GM21786 (cell line): Measurements from ENCODE around the gene C1orf35.

Source experiments
- ATAC-seq: cut with Tn5 transposase; IDR thresholded peaks from one replicate; pipeline ENCODE4 v1.9.1; 2021; ENCODE audit not compliant: unreplicated experiment

C1orf35 gene

DNA sequence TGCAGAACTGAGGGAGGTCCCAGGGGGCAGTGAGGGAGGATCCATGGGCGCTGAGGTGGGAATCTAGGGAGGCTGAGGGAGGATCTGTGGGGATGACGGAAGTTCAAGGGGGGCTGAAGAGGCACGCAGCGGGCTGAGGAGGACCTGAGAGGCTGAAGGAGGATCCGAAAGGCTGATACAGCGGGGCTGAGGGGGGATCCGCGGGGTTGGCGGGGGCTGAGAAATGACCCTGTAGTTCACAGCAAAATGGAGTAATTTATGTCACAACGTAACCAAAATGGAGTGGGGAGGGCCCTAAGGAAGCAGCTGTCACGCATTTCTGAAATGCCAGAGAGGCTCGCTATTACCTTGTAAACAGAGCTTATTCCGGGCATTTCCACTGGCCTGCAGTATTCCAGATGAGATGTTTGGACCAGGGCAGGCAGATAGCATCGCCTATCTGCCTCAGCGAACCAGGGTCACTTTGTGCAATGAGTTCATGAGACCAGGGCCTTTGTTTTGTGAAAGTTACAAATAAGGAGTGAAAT, 6.9 kb upstream of the C1orf35 start:
- no peak for ATAC-seq

GRCh38 chr1:228109073-228109961, 6.2 kb upstream of the C1orf35 start, which contains the start of gene MRPL55:
TSS of gene MRPL55 (minus strand) at chr1:228109299. CDS start at chr1:228108260, 1,039 bp downstream.
- peak; percentile 93 for ATAC-seq

- ATAC-seq = peak; percentile 2
Measured at GRCh38 chr1:228108742-228109072, 5.6 kb upstream of the C1orf35 start.

GRCh38 chr1:228108055-228108690, 5.0 kb upstream of the C1orf35 start:
- no peak for ATAC-seq

DNA sequence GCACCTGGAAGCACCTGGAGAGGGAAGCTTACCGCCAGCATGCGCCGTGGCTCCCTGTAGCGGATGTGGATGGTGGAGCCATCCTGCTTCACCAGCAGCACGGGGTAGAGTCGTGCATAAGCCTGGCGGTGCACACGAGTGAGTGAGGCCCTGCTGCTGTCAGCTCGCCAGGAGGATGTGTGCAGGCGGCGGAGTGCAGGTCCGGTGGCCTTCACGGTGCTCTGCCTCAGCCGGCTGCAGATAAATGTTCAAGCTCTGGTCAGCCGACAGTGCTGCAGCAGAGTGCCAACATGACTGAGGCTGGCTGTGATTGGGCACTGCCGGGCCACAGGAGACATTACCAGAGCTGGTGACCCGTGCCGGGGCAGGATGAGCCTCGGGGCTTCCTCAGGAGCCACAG, 4.5 kb upstream of the C1orf35 start:
- ATAC-seq = no peak

- ATAC-seq = no peak
Measured at GRCh38 chr1:228106800-228107054, 3.6 kb upstream of the C1orf35 start.

DNA sequence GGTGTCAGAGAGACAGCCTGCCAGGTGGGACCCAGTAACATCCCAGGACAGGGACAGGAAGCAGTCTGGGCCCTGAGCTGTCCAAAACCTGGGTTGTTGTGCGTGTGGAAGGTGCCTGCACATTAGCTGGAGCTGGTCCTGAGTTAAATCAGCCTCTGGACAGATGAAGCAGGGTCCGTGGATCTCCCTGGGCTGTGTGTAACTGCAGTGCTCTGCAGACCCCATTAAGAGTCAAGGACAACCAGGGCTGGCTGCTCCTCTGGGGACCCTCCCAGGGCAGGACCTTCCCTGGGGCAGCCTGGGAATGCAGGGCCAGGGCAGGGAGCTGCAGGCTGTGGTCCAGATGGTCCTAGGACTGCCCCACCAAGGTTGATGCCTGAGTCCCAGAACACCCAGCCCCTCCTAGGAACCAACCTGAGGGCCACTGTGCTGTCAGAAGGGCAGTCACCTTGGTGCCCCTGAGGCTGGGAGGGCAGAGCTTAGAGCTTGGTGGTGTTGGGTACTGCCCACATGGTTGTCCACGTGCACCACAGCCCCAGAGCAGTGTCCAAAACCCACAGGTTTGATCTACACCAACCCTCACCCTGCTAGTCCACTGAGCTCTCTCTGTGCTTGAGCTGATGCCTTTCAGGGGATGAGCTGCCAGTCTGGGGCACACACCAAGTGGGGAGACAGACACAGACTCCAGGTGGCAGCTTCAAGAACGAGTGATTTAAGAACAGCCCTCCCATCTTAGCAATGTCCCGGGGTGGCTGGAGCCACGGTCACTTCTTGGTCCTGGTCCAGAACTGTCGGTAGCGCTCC, 3.1 kb upstream of the C1orf35 start:
- no peak for ATAC-seq

GRCh38 chr1:228105270-228105995, 2.3 kb upstream of the C1orf35 start:
- ATAC-seq = no peak

GRCh38 chr1:228104526-228105269, 1.6 kb upstream of the C1orf35 start:
- ATAC-seq = no peak

DNA sequence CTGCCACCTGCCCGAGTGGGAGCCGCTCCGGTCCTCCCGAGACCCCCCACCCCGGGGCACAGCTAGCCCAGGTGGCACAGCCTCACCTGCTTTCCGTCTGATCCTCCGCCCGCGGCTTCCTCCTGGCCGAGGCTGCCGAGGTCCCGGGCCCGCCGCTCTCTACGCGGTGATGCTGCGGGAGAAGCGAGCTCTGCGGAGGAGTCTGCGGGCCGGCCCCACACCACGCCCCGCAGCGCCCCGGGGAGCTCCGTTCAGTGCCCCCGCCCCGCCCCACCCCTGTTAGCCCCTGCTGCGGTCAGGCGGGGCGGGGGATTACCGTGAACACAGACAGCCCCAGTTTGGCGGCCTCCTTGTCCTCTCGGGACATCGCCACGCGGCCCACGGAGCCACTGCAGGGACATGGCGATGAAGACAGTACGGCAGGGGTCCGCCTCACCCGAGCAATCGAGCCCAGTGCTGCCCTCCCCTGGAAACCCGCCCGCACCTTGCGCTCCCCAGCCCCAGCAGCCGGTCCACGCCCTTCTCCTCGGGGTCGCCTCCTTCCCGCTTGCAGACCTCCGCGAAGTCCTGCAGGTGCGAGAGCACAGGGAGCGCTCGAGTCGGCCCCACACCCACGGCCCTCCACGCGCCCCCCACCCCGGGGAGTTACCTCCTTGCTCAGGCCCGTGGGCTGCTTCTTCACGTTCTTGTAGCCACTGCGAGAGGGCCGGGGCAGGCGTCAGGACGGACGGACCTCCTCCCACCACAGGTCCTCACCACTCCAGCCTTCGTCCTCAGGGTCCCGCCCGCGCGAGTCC, 933 bp downstream of the C1orf35 start:
- ATAC-seq = peak; percentile 19

- no peak for ATAC-seq
Measured at GRCh38 chr1:228101614-228101993, 1.5 kb downstream of the C1orf35 start.

DNA sequence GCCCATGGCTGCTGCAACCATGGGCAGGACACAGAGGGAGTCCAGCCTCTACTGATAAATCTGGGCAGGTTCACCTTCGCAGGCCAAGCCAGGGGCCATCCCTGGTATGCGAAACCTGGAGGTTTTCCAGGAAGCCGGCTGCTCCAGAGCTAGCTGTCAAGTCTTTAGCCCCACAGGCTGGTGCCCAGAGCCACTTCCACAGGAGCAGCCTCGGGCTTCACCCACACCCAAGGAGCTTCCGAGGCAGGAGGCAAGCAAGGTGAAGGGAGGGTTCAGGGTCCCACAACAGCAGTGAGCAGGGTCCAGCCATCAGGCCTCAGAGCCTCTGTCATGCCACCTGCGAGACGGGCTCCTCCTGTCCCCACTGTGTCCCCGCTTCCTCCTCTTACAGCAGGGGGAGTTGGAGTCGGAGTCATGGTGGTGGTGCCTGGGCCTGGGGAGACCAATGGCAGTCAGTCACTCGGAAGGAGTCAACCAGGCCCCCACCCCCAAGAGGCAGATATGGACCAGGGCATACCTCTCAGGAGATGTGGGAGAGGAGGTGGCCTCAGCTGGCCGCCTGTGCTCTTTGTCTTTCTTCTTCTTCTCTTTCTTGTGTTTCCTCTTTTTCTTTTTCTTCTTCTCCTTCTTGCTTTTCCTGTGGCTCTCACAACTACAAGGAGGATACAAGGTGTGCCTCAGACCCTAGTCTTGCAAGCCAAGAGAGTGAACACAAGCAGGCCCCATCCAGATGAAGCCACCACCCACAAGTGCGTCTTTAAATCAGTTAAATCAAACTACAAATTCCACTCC, 2.1 kb downstream of the C1orf35 start:
- no peak for ATAC-seq

DNA sequence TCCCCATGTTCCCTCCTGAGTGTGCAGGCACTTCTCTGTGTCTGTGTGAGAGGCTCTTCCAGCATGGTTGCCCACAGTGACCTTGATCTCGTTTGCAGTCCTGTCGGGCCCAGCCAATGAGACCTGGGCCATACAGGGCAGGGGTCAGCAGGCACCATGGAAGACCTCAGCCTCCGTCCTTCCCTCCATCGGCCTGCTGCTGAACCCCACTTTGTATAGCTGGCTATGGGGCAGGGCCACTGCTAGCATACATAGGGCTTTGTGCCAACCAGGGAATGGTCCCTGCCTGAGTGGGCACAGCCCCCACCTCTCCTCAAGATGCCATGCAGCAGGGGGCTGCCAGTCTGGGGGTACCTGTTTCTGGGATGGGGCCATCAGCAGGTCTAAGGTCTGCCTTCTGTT, 3.8 kb downstream of the C1orf35 start:
- ATAC-seq = no peak

GRCh38 chr1:228098323-228098931, 4.7 kb downstream of the C1orf35 start:
- ATAC-seq = no peak

DNA sequence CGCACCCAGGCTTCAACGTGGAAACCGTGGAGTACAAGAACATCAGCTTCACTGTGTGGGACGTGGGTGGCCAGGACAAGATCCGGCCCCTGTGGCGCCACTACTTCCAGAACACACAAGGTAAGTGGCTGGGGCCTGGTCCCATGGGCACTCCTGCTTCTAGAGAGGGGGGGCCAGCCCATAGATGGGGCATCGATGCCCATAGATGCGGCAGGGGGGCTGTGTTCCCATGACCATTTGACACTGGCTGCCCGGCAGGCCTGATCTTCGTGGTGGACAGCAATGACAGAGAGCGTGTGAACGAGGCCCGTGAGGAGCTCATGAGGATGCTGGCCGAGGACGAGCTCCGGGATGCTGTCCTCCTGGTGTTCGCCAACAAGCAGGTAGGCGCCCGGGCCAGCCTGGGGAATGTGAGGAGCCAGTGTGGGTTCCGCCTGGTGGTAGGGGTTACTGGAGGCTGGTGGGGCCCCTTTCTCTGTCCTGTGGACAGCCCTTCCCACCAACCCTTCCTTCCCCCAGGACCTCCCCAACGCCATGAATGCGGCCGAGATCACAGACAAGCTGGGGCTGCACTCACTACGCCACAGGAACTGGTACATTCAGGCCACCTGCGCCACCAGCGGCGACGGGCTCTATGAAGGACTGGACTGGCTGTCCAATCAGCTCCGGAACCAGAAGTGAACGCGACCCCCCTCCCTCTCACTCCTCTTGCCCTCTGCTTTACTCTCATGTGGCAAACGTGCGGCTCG, 5.6 kb downstream of the C1orf35 start:
- no peak for ATAC-seq

DNA sequence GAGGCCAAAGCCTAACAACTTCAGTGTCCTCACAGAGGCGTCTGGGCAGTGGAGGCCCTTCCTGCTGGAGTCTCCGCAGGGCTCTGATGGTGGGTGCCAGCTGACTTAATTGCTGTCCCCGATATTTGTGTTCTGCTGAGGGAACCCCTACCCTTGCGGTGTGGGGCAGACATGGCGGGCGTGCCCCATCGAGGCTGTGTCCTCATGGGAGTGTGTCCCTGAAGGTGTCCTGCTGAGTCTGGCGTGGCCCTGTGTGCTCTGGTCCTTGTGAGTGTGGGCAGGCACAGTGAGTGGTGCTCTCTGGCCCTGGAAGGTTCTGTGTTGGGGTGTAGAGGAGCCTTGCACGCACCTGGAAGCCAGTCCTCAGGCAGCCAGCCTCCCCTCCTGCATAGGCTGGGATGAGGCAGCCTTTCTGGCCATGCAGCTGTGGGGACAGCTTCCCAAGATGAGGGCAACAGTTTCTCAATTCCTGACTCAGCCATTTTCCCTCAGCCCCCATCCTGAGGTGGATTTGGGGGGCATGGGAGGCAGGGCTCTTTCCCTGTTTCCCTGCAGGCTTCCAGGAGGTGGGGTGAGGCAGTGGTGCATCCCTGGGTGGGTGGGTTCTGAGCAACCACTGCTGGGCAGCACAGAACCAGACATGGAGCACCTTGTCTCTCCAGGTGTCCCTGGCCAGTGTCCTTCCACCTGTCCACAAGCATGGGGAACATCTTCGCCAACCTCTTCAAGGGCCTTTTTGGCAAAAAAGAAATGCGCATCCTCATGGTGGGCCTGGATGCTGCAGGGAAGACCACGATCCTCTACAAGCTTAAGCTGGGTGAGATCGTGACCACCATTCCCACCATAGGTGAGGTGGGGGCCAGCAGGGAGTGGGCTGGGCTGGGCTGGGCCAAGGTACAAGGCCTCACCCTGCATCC, 6.5 kb downstream of the C1orf35 start:
- ATAC-seq = no peak

DNA sequence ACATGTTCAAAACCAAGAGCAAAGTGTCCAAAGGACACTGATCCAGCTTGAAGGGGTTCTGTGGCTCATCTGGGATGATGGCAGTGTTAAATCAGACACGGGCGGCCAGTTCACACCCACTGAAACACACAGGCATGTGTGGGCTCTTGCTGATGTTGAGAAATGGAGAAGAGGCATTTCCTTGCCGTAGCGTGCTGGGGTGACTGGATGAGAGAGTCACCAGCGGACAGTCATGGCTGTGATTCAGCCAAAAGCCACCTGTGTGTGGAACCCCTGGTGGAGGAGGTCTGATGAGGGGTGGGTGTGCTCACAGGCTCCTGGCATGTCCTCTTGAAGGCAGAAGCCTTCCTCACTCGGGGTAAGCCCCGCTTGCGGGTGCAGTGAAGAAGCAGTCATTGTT, 7.2 kb downstream of the C1orf35 start:
- ATAC-seq = no peak
